ENCODE data around the gene UCK1. TPM values are rescaled to one million over a fixed set of nuclear protein-coding genes. Genes with fewer than 3 reads are reported as not detected.

UCK1 gene
- total and polyA plus RNA-seq, 2 of the 8 experiments (the other 6 are each of a cell fraction or from before 2014, with no cell fraction given): 35.1 to 42.0 TPM

GRCh38 chr9:131492070-131492469 lies 39.0 kb downstream of the UCK1 start (continued):
- TF ChIP-seq CHD1 (IDR thresholded peaks at IDR 0.05; ENCODE audit: low read depth, low read length) (no peak), EZH2 (IDR thresholded peaks at IDR 0.05; ENCODE audit: low read depth, low read length, severe bottlenecking) (no peak)

Measured in H1 (cell line).